Left forelimb (tissue), 1 donor: ENCODE measurements around the gene MESD.

ENCODE experiments used
- DNase-seq: peaks from one replicate; pipeline ENCODE4 v3.0.0-alpha.2; 2018; ENCODE audit warnings: low spot score

The MESD gene

GRCh38 chr15:80989518-80990478, at the start of gene MESD:
Gene MESD (minus strand): TSS chr15:80989819. CDS start chr15:80989791, 28 bp downstream.
- peak; percentile 99 for DNase-seq

- no peak for DNase-seq
These were observed 49.5 kb upstream of the MESD start for GRCh38 chr15:81038975-81039607.

- DNase-seq, result no peak
These were observed 48.5 kb upstream of the MESD start for GRCh38 chr15:81037952-81038743.

GRCh38 chr15:81033508-81033907, 43.9 kb upstream of the MESD start:
- no peak for DNase-seq

GRCh38 chr15:81032818-81033217, 43.2 kb upstream of the MESD start:
- no peak for DNase-seq

- no peak for DNase-seq
These were observed 42.7 kb upstream of the MESD start for GRCh38 chr15:81032355-81032754.

- no peak for DNase-seq
These were observed 41.6 kb upstream of the MESD start for GRCh38 chr15:81031203-81031602.

GRCh38 chr15:81030301-81030750, 40.7 kb upstream of the MESD start:
- no peak for DNase-seq

- DNase-seq, result no peak
These were observed 40.0 kb upstream of the MESD start for GRCh38 chr15:81029414-81030300.

GRCh38 chr15:81026836-81027599, 37.4 kb upstream of the MESD start:
- no peak for DNase-seq

GRCh38 chr15:81025721-81026370, 36.2 kb upstream of the MESD start:
- no peak for DNase-seq

GRCh38 chr15:81024936-81025335, 35.3 kb upstream of the MESD start:
- DNase-seq, result no peak

GRCh38 chr15:81024265-81024872, 34.8 kb upstream of the MESD start:
- DNase-seq, result peak; percentile 72

- DNase-seq, result no peak
These were observed 34.1 kb upstream of the MESD start for GRCh38 chr15:81023483-81024264.

- DNase-seq, result no peak
These were observed 31.7 kb upstream of the MESD start for GRCh38 chr15:81021321-81021720.

GRCh38 chr15:81018197-81018596, 28.6 kb upstream of the MESD start:
- DNase-seq, result no peak

- no peak for DNase-seq
These were observed 27.0 kb upstream of the MESD start for GRCh38 chr15:81016489-81017068.
